Measurements from ENCODE around the gene AKAP6. TPM values are rescaled to one million over a fixed set of nuclear protein-coding genes. Genes with fewer than 3 reads are reported as not detected.

AKAP6 gene
- total RNA-seq, 1 donor from 2014 or later, result 0.53 TPM

- H3K4me1 Mint-ChIP-seq, result no peaks in the 10 kb centered on the region
- H3K27ac Mint-ChIP-seq, result no peak overlapping the region
- H3K9me3 Mint-ChIP-seq, result no peaks in the 10 kb centered on the region
- intact Hi-C loops (cut with micrococcal nuclease), result no loop called here
- CTCF ChIA-PET, result no interaction called here
- no peak for DNase-seq
- no peaks in the 10 kb centered on the region for H3K27me3 Mint-ChIP-seq
- TF ChIP-seq CTCF (IDR thresholded peaks at IDR 0.05), result no peak
- ATAC-seq (ENCODE audit: low read depth), result no peak
- no peaks in the 10 kb centered on the region for H3K36me3 Mint-ChIP-seq (ENCODE audit: low read depth)
- no peak overlapping the region for H3K4me3 Mint-ChIP-seq
- POLR2A ChIA-PET, result no interaction called here
These were observed 48.0 kb downstream of the AKAP6 start for GRCh38 chr14:32377046-32377646.

GRCh38 chr14:32378284-32378683 is 49.2 kb downstream of the AKAP6 start:
- Mint-ChIP-seq H3K4me3 (no peak overlapping the region), H3K27ac (no peak overlapping the region), H3K9me3 (no peaks in the 10 kb centered on the region), H3K36me3 (ENCODE audit: low read depth) (no peaks in the 10 kb centered on the region), H3K27me3 (no peaks in the 10 kb centered on the region), H3K4me1 (no peaks in the 10 kb centered on the region)
- intact Hi-C loops (cut with micrococcal nuclease), result no loop called here
- no peak for DNase-seq
- CTCF ChIA-PET, result no interaction called here
- POLR2A ChIA-PET, result no interaction called here
- no peak for ATAC-seq (ENCODE audit: low read depth)
- no peak for TF ChIP-seq CTCF (IDR thresholded peaks at IDR 0.05)

DNA sequence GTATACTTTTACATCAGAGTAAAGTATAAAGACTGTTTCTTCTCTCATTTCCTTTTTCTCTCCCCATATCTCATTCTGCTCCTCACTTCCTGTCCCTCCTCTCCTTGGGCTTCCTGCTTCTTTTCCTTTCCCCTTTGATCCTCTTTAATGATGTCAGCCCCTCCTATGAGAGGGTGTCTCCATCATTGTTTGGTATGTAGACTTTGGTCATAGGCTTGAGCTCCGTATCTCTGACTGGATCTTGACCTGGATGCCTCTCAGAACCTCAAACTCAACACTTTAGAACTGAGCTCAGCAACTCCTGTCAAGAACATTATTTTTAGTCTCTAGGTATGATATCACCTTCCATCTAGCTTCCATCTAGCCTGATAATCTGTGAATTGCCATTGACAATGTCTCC is 50.3 kb downstream of the AKAP6 start:
- no peak for ATAC-seq (ENCODE audit: low read depth)
- Mint-ChIP-seq H3K4me3 (no peak overlapping the region), H3K27me3 (no peaks in the 10 kb centered on the region), H3K4me1 (no peaks in the 10 kb centered on the region), H3K27ac (no peak overlapping the region), H3K9me3 (no peaks in the 10 kb centered on the region), H3K36me3 (ENCODE audit: low read depth) (no peaks in the 10 kb centered on the region)
- intact Hi-C loops (cut with micrococcal nuclease), result no loop called here
- ChIA-PET CTCF (no interaction called here), POLR2A (no interaction called here)
- TF ChIP-seq CTCF (IDR thresholded peaks at IDR 0.05), result no peak
- DNase-seq, result no peak

DNA sequence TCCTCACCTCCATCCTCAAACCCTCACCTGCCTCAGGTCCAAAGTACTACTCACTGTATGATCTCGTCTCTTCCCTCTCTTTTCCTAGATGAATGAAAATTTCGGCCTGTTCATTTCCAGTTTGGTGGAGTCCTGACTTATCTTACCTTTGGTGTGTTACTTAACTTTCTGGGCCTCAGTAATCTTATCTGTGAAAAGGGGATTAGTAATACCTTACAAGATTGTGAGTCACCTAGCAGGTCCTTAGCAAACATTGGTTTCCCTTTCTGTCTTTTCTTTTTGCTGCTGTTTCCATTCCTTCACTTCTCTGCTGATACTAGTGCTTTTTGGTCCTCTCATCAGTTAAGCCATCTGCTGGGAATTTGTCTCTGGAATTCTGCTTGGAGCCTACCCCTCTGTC is 52.8 kb downstream of the AKAP6 start:
- CTCF ChIA-PET, result no interaction called here
- Mint-ChIP-seq H3K4me3 (no peak overlapping the region), H3K27me3 (no peaks in the 10 kb centered on the region), H3K9me3 (no peaks in the 10 kb centered on the region), H3K27ac (no peak overlapping the region), H3K4me1 (no peaks in the 10 kb centered on the region), H3K36me3 (ENCODE audit: low read depth) (no peaks in the 10 kb centered on the region)
- DNase-seq (no peak), ATAC-seq (ENCODE audit: low read depth) (no peak)
- intact Hi-C loops (cut with micrococcal nuclease), result no loop called here
- no peak for TF ChIP-seq CTCF (IDR thresholded peaks at IDR 0.05)
- POLR2A ChIA-PET, result no interaction called here

GRCh38 chr14:32382704-32383103 is 53.6 kb downstream of the AKAP6 start:
- ChIA-PET POLR2A (no interaction called here), CTCF (no interaction called here)
- no peak for DNase-seq
- no peak for ATAC-seq (ENCODE audit: low read depth)
- Mint-ChIP-seq H3K4me1 (no peaks in the 10 kb centered on the region), H3K9me3 (no peaks in the 10 kb centered on the region), H3K27me3 (no peaks in the 10 kb centered on the region), H3K27ac (no peak overlapping the region), H3K36me3 (ENCODE audit: low read depth) (no peaks in the 10 kb centered on the region), H3K4me3 (no peak overlapping the region)
- intact Hi-C loops (cut with micrococcal nuclease), result no loop called here
- TF ChIP-seq CTCF (IDR thresholded peaks at IDR 0.05), result no peak
